Measurements from ENCODE around the gene ANO1.

The ANO1 gene

GRCh38 chr11:70049045-70049444 lies 29.1 kb upstream of the ANO1 start:
- FAIRE-seq: no peak
- no peak for DNase-seq (ENCODE audit: extremely low spot score, insufficient read length, low read depth)

- DNase-seq (ENCODE audit: extremely low spot score, insufficient read length, low read depth) (no peak), FAIRE-seq (no peak)
Observed at GRCh38 chr11:70050243-70050642, 27.9 kb upstream of the ANO1 start.

GRCh38 chr11:70054004-70054403 lies 24.1 kb upstream of the ANO1 start:
- no peak for FAIRE-seq
- DNase-seq (ENCODE audit: extremely low spot score, insufficient read length, low read depth): no peak

- FAIRE-seq (no peak), DNase-seq (ENCODE audit: extremely low spot score, insufficient read length, low read depth) (no peak)
Observed at GRCh38 chr11:70055444-70055843, 22.7 kb upstream of the ANO1 start.

- DNase-seq (ENCODE audit: extremely low spot score, insufficient read length, low read depth) (no peak), FAIRE-seq (no peak)
Observed at GRCh38 chr11:70057080-70057479, 21.0 kb upstream of the ANO1 start.

GRCh38 chr11:70059971-70060370 lies 18.1 kb upstream of the ANO1 start:
- DNase-seq (ENCODE audit: extremely low spot score, insufficient read length, low read depth) (no peak), FAIRE-seq (no peak)

- FAIRE-seq (no peak), DNase-seq (ENCODE audit: extremely low spot score, insufficient read length, low read depth) (no peak)
Observed at GRCh38 chr11:70060611-70061293, 17.4 kb upstream of the ANO1 start.

- no peak for FAIRE-seq
Observed at GRCh38 chr11:70061734-70062133, 16.4 kb upstream of the ANO1 start.

GRCh38 chr11:70063121-70063520 lies 15.0 kb upstream of the ANO1 start:
- no peak for FAIRE-seq
- DNase-seq (ENCODE audit: extremely low spot score, insufficient read length, low read depth): no peak

More at GRCh38 chr11:70061734-70062133, 16.4 kb upstream of the ANO1 start:
- no peak for DNase-seq (ENCODE audit: extremely low spot score, insufficient read length, low read depth)

- DNase-seq (ENCODE audit: extremely low spot score, insufficient read length, low read depth) (no peak), FAIRE-seq (no peak)
Observed at GRCh38 chr11:70063555-70063954, 14.6 kb upstream of the ANO1 start.

- FAIRE-seq: no peak
- DNase-seq (ENCODE audit: extremely low spot score, insufficient read length, low read depth): no peak
Observed at GRCh38 chr11:70064008-70064725, 13.9 kb upstream of the ANO1 start.

- DNase-seq (ENCODE audit: extremely low spot score, insufficient read length, low read depth) (no peak), FAIRE-seq (no peak)
Observed at GRCh38 chr11:70064726-70065317, 13.3 kb upstream of the ANO1 start.

GRCh38 chr11:70065318-70066135 lies 12.6 kb upstream of the ANO1 start:
- DNase-seq (ENCODE audit: extremely low spot score, insufficient read length, low read depth) (no peak), FAIRE-seq (no peak)

GRCh38 chr11:70066136-70066520 lies 12.0 kb upstream of the ANO1 start:
- FAIRE-seq: no peak
- no peak for DNase-seq (ENCODE audit: extremely low spot score, insufficient read length, low read depth)

GRCh38 chr11:70066628-70067027 lies 11.5 kb upstream of the ANO1 start:
- FAIRE-seq (no peak), DNase-seq (ENCODE audit: extremely low spot score, insufficient read length, low read depth) (no peak)

- no peak for DNase-seq (ENCODE audit: extremely low spot score, insufficient read length, low read depth)
- FAIRE-seq: no peak
Observed at GRCh38 chr11:70067036-70067435, 11.1 kb upstream of the ANO1 start.

- DNase-seq (ENCODE audit: extremely low spot score, insufficient read length, low read depth) (no peak), FAIRE-seq (no peak)
Observed at GRCh38 chr11:70067591-70068341, 10.4 kb upstream of the ANO1 start.

- FAIRE-seq: no peak
Observed at GRCh38 chr11:70068345-70068744, 9.8 kb upstream of the ANO1 start.

GRCh38 chr11:70068950-70069349 lies 9.2 kb upstream of the ANO1 start:
- FAIRE-seq (no peak), DNase-seq (ENCODE audit: extremely low spot score, insufficient read length, low read depth) (no peak)

More at GRCh38 chr11:70068345-70068744, 9.8 kb upstream of the ANO1 start:
- DNase-seq (ENCODE audit: extremely low spot score, insufficient read length, low read depth): no peak

GRCh38 chr11:70070706-70071105 lies 7.4 kb upstream of the ANO1 start:
- DNase-seq (ENCODE audit: extremely low spot score, insufficient read length, low read depth): no peak

More at GRCh38 chr11:70070706-70071105, 7.4 kb upstream of the ANO1 start:
- FAIRE-seq: no peak
